ENCODE measurements around the gene TLR2.
"Not testable (repeated sequence)": the region's sequence is repeated elsewhere in the genome, so short reads cannot be mapped to it uniquely, and the experiment has no call there.

- not testable (repeated sequence) for TF ChIP-seq CTCF, POLR2A (IDR thresholded peaks at IDR 0.05)
Measured at GRCh38 chr4:153666505-153666904, 17.6 kb upstream of the TLR2 start.

Data from vagina (tissue), 2 donors.